Left ventricle myocardium inferior (tissue), 1 donor: ENCODE results near the gene OR2M2. TPM values are rescaled to one million over a fixed set of nuclear protein-coding genes. Genes with fewer than 3 reads are reported as not detected.

Source experiments
- DNase-seq: peaks from one replicate; pipeline ENCODE4 v3.0.0-alpha.2; 2020
- H3K27ac ChIP-seq: fragments of 200-600 bp; replicated peaks from 2 replicates; pipeline ENCODE4 v1.8.0; 2021
- H3K27me3 ChIP-seq: fragments of 200-600 bp; 2 replicates; pipeline ENCODE4 v1.8.0; 2021; ENCODE audit warnings: low read depth
- H3K36me3 ChIP-seq: fragments of 200-600 bp; 2 replicates; pipeline ENCODE4 v1.8.0; 2021
- H3K4me1 ChIP-seq: fragments of 200-600 bp; 2 replicates; pipeline ENCODE4 v1.8.0; 2021
- H3K4me3 ChIP-seq: fragments of 200-600 bp; 2 replicates; pipeline ENCODE4 v1.8.0; 2021; ENCODE audit warnings: mild to moderate bottlenecking, moderate library complexity
- H3K9me3 ChIP-seq: fragments of 200-600 bp; replicated peaks from 2 replicates; pipeline ENCODE4 v1.8.0; 2021
- intact Hi-C: fragments of 100-400 bp; cut with micrococcal nuclease; formaldehyde crosslinking; loops from one replicate; pipeline ENCODE4 v1.11.0; 2022
- total RNA-seq: library from RNA; stranded (reverse); fragmentation: NEBNext Ultra II Directional; extraction: Animal tissue kit (Norgen Biotek cat#: 25700); gene quantifications from one replicate; pipeline ENCODE4 v1.2.1, GENCODE V29; 2021
- TF ChIP-seq, protein P1 (sequence below): fragments of 200-600 bp; IDR thresholded peaks from 2 replicates; pipeline ENCODE4 v1.8.0; 2021; ENCODE audit warnings: antibody characterized with exemption, mild to moderate bottlenecking, borderline replicate concordance
- donor health status: DM: no; HTN: yes; CAD: no; lungs with severe emphysema.

The OR2M2 gene
- total RNA-seq, 1 donor from 2014 or later, result not detected

DNA sequence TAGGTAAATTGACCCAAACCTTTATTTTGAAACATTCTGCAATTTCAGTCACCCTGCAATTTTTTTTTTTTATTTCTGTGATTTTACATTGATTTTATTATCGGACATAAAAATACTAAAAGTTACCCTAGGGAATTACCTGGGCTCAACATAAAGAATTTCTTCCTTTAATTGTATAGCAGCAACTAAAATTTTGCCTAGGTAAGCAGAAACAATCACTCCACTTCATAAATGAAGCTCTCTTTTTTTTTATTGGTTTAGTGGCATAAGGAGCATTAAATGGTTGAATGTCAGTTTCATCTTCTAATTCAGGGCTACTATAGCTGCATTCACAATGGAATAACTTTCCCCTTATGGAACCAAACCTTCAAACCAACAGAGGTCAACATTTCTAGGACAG is 41.3 kb downstream of the OR2M2 start:
- H3K9me3 ChIP-seq, result peaks cover 39% of the 10 kb centered on the region

DNA sequence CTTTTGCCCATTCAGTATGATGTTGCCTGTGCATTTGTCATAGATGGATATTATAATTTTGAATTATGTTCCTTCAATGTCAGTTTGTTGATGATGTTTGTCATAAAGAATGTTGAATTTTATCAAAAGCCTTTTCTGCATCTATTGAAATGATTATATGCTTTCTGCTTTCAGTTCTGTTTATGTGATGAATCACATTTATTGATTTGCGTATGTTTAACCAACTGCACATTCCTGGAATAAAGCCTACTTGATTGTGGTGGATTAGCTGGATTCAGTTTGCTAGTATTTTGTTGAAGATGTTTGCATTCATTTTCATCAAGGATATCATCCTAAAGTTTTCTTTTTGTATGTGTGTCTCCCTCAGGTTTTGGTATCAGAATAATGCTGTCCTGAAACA is 50.9 kb downstream of the OR2M2 start:
- no peaks in the 10 kb centered on the region for H3K36me3 ChIP-seq
- no peak overlapping the region for H3K4me3 ChIP-seq
- TF ChIP-seq, protein P1, sequence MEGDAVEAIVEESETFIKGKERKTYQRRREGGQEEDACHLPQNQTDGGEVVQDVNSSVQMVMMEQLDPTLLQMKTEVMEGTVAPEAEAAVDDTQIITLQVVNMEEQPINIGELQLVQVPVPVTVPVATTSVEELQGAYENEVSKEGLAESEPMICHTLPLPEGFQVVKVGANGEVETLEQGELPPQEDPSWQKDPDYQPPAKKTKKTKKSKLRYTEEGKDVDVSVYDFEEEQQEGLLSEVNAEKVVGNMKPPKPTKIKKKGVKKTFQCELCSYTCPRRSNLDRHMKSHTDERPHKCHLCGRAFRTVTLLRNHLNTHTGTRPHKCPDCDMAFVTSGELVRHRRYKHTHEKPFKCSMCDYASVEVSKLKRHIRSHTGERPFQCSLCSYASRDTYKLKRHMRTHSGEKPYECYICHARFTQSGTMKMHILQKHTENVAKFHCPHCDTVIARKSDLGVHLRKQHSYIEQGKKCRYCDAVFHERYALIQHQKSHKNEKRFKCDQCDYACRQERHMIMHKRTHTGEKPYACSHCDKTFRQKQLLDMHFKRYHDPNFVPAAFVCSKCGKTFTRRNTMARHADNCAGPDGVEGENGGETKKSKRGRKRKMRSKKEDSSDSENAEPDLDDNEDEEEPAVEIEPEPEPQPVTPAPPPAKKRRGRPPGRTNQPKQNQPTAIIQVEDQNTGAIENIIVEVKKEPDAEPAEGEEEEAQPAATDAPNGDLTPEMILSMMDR, result no peak
- no peak for DNase-seq
- H3K27me3 ChIP-seq, result no peaks in the 10 kb centered on the region
- H3K27ac ChIP-seq, result no peak overlapping the region
- peaks cover 23% of the 10 kb centered on the region for H3K9me3 ChIP-seq
- no peaks in the 10 kb centered on the region for H3K4me1 ChIP-seq
- intact Hi-C loops, result no loop called here

More for the DNA sequence above, 41.3 kb downstream of the OR2M2 start:
- TF ChIP-seq, protein P1, result no peak
- Histone ChIP-seq H3K27me3 (no peaks in the 10 kb centered on the region), H3K4me1 (no peaks in the 10 kb centered on the region), H3K36me3 (no peaks in the 10 kb centered on the region), H3K27ac (no peak overlapping the region), H3K4me3 (no peak overlapping the region)
- no peak for DNase-seq
- intact Hi-C loops, result no loop called here

DNA sequence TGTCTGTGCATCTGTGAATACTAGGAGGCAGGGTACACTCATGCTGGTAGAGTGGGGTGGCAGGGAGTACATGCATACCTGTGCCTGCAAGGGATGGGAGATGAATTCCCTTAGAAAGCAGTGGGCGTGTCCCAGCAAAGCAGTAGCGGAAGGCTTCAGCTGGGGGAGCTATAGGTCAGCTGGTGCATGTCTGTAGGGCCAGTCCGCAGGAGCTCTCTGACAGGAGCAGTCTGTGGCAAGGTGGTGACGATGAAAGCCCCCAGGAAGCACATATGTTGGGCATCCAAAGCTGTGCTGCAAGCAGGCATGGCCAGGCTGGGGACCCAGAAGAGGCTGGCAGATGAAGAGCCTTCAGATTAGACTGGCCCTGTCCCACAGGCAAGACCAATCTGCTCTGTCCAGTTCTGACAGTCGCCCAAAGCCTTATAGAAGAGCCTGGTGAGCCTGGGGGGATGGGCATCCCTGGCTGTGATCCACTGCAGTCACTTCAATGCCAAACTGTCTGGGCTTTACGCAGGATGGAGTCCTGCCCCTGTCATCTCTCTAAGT is 54.8 kb downstream of the OR2M2 start:
- DNase-seq, result no peak
- Histone ChIP-seq H3K27ac (no peak overlapping the region), H3K36me3 (no peaks in the 10 kb centered on the region), H3K4me3 (no peak overlapping the region), H3K27me3 (no peaks in the 10 kb centered on the region), H3K4me1 (no peaks in the 10 kb centered on the region), H3K9me3 (peaks cover 19% of the 10 kb centered on the region)
- intact Hi-C loops, result no loop called here
- TF ChIP-seq, protein P1, result no peak

Other genes starting within 250 kb of the OR2M2 start
- gene OR2AJ1, start 249.9 kb upstream of the OR2M2 start, total RNA-seq, result not detected
- not detected for gene OR2L8, start 226.0 kb upstream of the OR2M2 start, total RNA-seq
- gene OR2AK2, start 209.6 kb upstream of the OR2M2 start, total RNA-seq, result not detected
- not detected for gene OR2L5, start 161.2 kb upstream of the OR2M2 start, total RNA-seq
- not detected for gene OR2L2, start 144.8 kb upstream of the OR2M2 start, total RNA-seq
- not detected for gene OR2L3, start 128.0 kb upstream of the OR2M2 start, total RNA-seq
- not detected for gene OR2L13, start 79.6 kb upstream of the OR2M2 start, total RNA-seq
- gene OR2M5, start 29.7 kb upstream of the OR2M2 start, total RNA-seq, result not detected
- gene OR2M3, start 22.4 kb downstream of the OR2M2 start, total RNA-seq, result not detected
- gene OR2M4, start 56.6 kb downstream of the OR2M2 start, total RNA-seq, result not detected
- not detected for gene OR2T33, start 103.2 kb downstream of the OR2M2 start, total RNA-seq
- gene OR2T12, start 128.6 kb downstream of the OR2M2 start, total RNA-seq, result not detected
- gene OR2M7, start 149.7 kb downstream of the OR2M2 start, total RNA-seq, result not detected
- gene OR14C36, start 174.0 kb downstream of the OR2M2 start, total RNA-seq, result not detected
- gene OR2T4, start 186.8 kb downstream of the OR2M2 start, total RNA-seq, result not detected
- gene OR2T6, start 200.9 kb downstream of the OR2M2 start, total RNA-seq, result not detected
- gene OR2T1, start 228.2 kb downstream of the OR2M2 start, total RNA-seq, result not detected